Progenitor cell of endocrine pancreas (in vitro differentiated cells): Measurements from ENCODE around the gene UBTD1. TPM values are rescaled to one million over a fixed set of nuclear protein-coding genes. Genes with fewer than 3 reads are reported as not detected.

ENCODE experiments used
- DNase-seq: peaks from one replicate; pipeline ENCODE4 v3.0.0; 2021; ENCODE audit warnings: low spot score; ENCODE audit not compliant: unreplicated experiment
- H3K27ac Mint-ChIP-seq: 2 replicates; pipeline ENCODE4 v1.8.0; 2021; ENCODE audit warnings: mild to moderate bottlenecking, moderate library complexity, mixed read lengths
- H3K27me3 Mint-ChIP-seq: 2 replicates; pipeline ENCODE4 v1.8.0; 2021; ENCODE audit warnings: mixed read lengths
- H3K36me3 Mint-ChIP-seq: 2 replicates; pipeline ENCODE4 v1.8.0; 2022; ENCODE audit warnings: mixed read lengths; ENCODE audit not compliant: insufficient read depth
- H3K4me1 Mint-ChIP-seq: 2 replicates; pipeline ENCODE4 v1.8.0; 2021; ENCODE audit warnings: low read depth, mixed read lengths
- H3K4me3 Mint-ChIP-seq: 2 replicates; pipeline ENCODE4 v1.8.0; 2021; ENCODE audit warnings: low read depth, mild to moderate bottlenecking, moderate library complexity, mixed read lengths
- H3K9me3 Mint-ChIP-seq: 2 replicates; pipeline ENCODE4 v1.8.0; 2021; ENCODE audit warnings: low read depth, mixed read lengths
- CTCF ChIP-seq: fragments of 200-600 bp; sonication (generic); IDR thresholded peaks from one replicate; pipeline ENCODE4 v1.5.0; 2021; ENCODE audit warnings: antibody characterized with exemption, mild to moderate bottlenecking; ENCODE audit not compliant: unreplicated experiment
- total RNA-seq: library from RNA; stranded (reverse); gene quantifications from 2 replicates; pipeline ENCODE4 v1.2.1, GENCODE V29; 2021

Gene UBTD1
- total RNA-seq, 1 donor from 2014 or later, result 9.0 TPM

DNA sequence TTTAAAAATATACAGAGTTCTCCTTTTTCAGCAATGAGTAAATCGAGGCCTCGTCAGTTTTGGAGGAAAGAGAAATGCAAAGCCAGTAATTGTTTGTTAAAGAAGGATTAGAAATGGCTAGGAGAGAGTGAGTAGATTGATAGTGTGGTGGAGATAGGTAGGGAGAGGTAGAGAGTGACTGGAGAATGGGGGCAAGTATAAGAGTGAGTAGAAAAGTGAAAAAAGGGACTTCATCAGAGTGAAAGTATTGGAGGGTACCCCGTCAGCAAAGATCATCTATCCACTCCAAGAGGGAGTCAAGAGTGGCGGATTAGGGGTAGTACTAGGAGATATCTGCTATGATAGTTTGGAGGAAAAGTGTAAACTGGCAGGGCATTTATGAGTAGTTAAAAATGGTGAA, 64.6 kb downstream of the UBTD1 start:
- DNase-seq, result no peak
- TF ChIP-seq CTCF, result no peak
- Mint-ChIP-seq H3K9me3 (peaks cover 9% of the 10 kb centered on the region), H3K27me3 (no peaks in the 10 kb centered on the region), H3K4me1 (no peaks in the 10 kb centered on the region), H3K4me3 (no peak overlapping the region), H3K36me3 (peaks cover 3% of the 10 kb centered on the region), H3K27ac (peak overlapping the region; percentile 11)

DNA sequence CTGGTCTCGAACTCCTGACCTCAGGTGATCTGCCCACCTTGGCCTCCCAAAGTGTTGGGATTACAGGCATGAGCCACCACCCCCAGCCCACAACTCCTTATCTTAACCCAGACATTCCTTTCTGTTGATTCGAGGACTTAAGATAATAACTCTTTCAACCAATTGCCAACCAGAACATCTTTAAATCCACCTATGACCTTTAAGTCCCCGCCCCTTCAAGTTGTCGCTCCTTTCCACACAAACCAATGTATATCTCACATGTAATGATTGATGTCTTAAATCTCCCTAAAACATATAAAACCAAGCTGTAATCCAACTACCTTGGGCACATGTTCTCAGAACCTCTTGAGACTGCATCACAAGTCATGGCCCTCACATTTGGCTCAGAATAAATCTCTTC, 66.1 kb downstream of the UBTD1 start:
- Mint-ChIP-seq H3K9me3 (peaks cover 9% of the 10 kb centered on the region), H3K36me3 (peaks cover 3% of the 10 kb centered on the region), H3K4me1 (no peaks in the 10 kb centered on the region), H3K4me3 (no peak overlapping the region), H3K27ac (no peak overlapping the region), H3K27me3 (no peaks in the 10 kb centered on the region)
- DNase-seq, result no peak
- TF ChIP-seq CTCF, result no peak

- Mint-ChIP-seq H3K4me3 (no peak overlapping the region), H3K4me1 (no peaks in the 10 kb centered on the region), H3K27ac (no peak overlapping the region), H3K27me3 (no peaks in the 10 kb centered on the region), H3K36me3 (peaks cover 1% of the 10 kb centered on the region), H3K9me3 (peaks cover 9% of the 10 kb centered on the region)
- no peak for DNase-seq
- no peak for TF ChIP-seq CTCF
Observed at GRCh38 chr10:97566336-97566996, 67.7 kb downstream of the UBTD1 start.

- no peak overlapping the region for H3K27ac Mint-ChIP-seq
- H3K9me3 Mint-ChIP-seq, result no peaks in the 10 kb centered on the region
- no peaks in the 10 kb centered on the region for H3K36me3 Mint-ChIP-seq
- H3K4me3 Mint-ChIP-seq, result no peak overlapping the region
- no peak for DNase-seq
- TF ChIP-seq CTCF, result no peak
- no peaks in the 10 kb centered on the region for H3K4me1 Mint-ChIP-seq
- no peaks in the 10 kb centered on the region for H3K27me3 Mint-ChIP-seq
Observed at GRCh38 chr10:97567891-97568290, 69.2 kb downstream of the UBTD1 start.

DNA sequence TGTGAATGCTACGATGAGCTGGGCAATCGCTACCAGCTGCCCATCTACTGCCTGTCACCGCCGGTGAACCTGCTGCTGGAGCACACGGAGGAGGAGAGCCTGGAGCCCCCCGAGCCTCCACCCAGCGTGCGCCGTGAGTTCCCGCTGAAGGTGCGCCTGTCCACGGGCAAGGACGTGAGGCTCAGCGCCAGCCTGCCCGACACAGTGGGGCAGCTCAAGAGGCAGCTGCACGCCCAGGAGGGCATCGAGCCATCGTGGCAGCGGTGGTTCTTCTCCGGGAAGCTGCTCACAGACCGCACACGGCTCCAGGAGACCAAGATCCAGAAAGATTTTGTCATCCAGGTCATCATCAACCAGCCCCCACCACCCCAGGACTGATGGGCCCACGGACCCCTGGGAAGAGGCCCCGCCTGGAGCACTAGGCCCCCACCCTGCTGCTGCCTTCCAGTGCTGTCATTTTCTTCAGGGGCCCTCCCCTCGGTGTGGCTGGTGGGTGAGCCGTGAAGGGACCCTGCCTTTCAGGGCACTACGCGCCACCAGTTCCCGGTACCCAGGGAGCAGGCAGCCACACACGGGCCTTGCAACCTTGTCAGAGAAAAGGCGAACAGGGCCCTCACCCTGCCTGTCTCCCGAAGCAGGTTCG, 71.5 kb downstream of the UBTD1 start:
- no peak for DNase-seq
- TF ChIP-seq CTCF, result no peak
- Mint-ChIP-seq H3K4me3 (no peak overlapping the region), H3K27ac (no peak overlapping the region), H3K9me3 (no peaks in the 10 kb centered on the region), H3K36me3 (no peaks in the 10 kb centered on the region), H3K4me1 (no peaks in the 10 kb centered on the region), H3K27me3 (no peaks in the 10 kb centered on the region)
